ENCODE measurements around the gene RAD50.

Gene RAD50

DNA sequence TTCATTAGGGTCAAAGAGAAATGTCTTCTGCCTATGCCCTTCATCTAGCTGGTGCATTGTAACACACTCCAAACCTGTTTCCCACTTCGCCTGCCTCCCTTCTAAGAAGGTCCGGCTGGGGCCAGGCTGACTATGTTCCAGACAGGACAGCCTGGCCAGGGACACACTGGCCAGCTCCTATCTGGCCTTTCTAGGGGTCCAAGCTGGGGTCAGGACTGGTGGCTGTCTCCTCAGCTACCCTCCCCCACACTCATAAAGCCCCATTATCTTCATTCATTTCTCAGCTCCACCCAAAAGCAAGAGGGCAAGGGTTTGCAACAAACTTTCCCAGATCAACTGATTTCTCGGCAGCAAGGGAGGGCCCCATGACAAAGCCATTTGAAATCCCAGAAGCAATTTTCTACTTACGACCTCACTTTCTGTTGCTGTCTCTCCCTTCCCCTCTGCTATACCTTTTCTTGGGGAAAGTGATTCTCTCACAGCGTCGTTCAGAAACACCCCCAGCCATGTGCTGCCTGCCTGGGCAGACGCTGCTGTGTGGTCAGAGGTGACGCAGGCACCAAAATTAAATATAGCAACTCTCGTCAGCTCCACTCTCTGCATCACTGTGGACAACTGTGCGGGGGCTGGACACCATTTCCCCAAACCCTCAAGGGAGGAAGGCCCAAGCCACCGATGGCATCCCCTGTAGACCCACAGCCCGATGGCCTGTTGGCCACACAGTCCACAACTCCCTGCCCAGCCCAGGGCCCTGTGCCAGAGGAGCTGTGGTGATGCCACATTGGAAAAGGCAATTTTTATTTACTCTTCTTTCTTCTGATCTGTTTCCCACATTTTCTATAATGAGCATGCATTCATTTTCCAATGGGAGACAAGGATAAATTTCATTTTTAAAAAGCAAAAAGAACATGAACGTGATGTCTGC lies 107.3 kb downstream of the RAD50 start:
- DNase-seq, result no peak

GRCh38 chr5:132664696-132665209 lies 108.0 kb downstream of the RAD50 start:
- DNase-seq, result no peak

DNA sequence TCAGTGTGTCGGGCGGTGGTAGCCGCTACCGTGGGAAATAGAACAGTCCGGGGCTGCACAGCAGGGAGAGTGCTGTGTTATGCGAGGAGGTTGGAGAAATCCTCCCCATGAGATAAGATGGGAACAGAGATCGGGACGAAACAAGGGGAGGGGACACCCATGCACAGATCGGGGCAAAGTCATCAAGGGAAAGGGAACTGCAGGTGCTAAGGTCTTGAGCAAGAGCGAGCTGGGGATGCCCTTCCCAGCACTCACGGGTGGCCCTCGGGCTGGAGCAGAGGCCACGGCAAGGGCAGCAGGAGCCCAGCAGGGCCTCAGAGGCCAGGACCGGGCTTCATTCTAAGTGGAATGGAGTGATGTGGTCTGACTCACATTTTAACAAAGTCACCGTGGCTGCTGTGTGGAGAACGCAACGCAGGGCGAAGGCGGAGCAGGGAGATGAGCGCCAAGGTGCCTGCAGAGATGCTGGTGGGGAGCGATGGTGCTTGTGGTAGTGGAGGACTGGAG lies 108.8 kb downstream of the RAD50 start:
- DNase-seq, result no peak

- peak; percentile 33 for DNase-seq
These were observed 109.7 kb downstream of the RAD50 start for GRCh38 chr5:132666310-132667123.

DNA sequence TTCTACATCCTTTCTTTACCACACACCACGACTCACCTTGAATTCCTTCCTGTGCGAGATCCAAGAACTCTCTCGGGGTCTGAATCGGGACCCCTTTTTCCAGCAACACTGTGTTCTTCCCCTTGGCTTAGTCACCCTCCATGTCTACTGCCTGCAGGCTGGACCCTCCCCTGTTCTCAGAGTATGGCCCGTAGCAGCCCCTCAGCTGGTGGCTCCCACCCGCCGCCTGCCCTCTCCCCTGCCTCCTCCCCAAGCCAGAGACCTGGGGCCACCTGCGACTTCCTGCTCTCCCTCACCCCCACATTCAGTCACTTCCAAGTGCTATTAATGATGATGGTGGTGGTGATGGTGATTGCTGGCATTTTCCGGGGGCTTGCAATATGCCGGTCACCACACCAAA lies 110.5 kb downstream of the RAD50 start:
- DNase-seq, result no peak

DNA sequence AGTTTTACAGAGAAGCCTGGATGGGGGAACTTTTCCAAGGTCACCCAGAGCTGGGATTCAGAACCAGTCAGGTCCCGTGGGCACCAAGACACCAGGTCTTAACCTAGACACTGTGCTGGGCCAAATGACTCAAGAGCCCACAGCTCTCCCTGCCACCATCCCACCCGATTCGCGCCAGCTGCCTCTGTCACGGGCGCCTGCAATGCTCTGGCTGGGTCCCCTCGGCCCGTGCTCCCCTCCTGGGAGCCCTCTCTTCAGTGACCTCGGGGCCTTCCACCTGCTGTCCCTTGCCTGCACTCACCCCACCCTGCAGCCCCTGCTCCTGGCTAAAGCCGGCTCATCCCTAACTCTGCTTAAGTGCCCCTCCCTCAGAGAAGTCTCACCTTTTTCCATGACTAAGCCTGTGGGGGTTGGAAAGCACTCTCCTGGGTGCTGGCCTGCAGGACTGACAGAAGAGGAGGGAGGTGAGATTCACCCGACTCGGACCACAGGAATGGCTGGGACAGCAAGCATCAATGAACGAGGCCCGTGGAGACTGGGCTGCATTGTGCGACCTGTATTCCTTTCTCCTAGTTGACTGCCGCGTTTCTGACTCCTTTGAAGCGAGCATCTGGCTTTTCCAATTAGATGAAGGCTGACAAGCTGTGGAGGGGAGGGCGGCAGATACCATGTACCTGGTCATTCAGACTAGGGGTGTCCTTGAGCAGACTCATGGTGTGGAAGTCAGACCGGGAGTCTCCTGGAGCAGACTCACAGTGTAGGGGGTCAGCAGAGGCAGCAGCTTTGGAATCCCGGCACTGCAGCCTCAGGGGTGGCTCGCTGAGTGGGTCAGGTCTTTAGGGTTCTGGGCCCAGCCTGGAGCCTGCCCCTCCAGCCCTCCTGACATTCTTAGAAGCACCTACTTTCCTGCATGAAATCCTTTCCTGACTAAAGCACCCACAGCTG lies 111.3 kb downstream of the RAD50 start:
- DNase-seq, result no peak

- no peak for DNase-seq
These were observed 112.1 kb downstream of the RAD50 start for GRCh38 chr5:132668706-132669454.

DNA sequence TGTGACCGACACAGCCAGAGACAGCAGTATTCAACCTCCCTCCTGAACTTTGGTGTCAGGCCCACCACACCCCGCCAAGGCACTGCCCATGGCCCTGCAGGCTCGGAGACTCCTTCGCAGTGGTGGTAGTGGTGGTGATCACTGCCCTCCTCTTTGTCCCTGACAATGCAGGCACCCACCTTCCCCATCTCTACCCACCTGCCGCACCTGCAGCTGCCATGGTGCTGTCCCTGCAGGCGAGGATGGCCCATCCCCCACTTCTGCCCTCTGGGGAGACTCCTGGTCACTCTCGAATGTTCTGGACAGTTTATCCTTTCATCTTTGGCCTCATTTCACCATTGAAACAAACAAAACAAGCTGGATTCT lies 112.7 kb downstream of the RAD50 start:
- DNase-seq, result no peak

DNA sequence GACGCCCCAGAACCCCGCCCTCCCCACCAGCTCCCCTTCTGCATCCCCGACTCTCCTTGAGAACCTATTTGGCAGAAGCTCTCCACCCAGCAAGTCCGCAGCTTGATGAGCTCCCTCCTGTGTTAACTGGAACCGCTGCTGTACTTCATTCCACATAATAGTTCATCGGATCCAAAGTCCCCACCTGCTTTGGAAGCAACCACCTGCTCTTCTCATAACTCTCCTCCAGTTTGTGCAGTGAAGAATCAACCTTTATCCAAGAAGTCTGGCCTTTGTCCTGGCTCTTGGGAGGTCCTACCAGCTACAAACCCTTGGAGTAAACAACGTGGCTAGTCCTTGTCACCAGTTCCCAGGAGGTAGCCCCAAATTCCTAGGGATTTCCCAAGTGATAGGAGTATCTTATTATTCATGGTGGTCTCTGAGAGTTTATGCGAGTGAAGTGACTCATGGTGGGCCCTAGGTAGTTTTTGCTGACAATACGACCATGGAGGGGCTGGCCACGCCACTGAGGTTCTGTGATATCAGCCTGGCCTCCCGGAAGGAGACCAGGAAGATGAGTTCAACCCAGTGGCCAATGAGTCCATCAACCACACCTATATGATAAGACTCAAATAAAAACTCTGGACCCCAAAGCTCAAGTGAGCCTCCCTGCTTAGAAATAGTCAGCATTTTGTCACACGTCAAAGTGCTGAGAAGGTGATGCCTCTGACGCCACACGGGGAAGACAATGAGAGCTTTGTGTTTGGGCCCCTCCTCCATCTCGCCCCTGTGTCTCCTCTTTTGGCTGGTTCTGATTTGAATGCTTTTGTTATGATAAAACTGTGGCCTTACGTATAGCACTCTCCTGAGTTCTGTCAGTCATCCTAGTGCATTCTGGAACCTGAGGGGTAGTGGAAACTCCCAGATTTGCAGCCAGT lies 113.4 kb downstream of the RAD50 start:
- DNase-seq, result no peak

GRCh38 chr5:132671000-132671399 lies 114.2 kb downstream of the RAD50 start:
- no peak for DNase-seq

DNA sequence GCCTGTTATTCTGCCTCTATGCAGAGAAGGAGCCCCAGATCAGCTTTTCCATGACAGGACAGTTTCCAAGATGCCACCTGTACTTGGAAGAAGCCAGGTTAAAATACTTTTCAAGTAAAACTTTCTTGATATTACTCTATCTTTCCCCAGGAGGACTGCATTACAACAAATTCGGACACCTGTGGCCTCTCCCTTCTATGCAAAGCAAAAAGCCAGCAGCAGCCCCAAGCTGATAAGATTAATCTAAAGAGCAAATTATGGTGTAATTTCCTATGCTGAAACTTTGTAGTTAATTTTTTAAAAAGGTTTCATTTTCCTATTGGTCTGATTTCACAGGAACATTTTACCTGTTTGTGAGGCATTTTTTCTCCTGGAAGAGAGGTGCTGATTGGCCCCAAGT lies 116.7 kb downstream of the RAD50 start:
- no peak for DNase-seq

DNA sequence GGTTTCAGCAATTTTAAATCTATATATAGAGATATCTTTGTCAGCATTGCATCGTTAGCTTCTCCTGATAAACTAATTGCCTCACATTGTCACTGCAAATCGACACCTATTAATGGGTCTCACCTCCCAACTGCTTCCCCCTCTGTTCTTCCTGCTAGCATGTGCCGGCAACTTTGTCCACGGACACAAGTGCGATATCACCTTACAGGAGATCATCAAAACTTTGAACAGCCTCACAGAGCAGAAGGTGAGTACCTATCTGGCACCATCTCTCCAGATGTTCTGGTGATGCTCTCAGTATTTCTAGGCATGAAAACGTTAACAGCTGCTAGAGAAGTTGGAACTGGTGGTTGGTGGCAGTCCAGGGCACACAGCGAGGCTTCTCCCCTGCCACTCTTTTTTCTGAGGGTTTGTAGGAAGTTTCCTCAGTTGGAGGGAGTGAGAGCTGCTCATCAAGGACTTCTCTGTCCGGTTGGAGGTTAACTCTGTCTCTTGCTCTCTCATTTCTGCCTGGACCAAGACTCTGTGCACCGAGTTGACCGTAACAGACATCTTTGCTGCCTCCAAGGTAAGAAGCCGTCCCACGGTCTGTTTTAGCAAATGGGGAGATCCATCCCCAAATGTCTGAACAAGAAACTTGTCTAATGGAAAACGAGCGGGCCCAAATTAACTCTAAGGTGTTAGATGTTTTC lies 117.3 kb downstream of the RAD50 start, which contains the start of gene IL4:
Gene IL4 (plus strand): TSS at position 51 of the 692 bp plus-strand sequence. CDS start 62 bp downstream, at position 113.
- DNase-seq, result no peak

GRCh38 chr5:132674671-132675506 lies 118.1 kb downstream of the RAD50 start:
- no peak for DNase-seq

GRCh38 chr5:132675936-132676689 lies 119.3 kb downstream of the RAD50 start:
- no peak for DNase-seq

DNA sequence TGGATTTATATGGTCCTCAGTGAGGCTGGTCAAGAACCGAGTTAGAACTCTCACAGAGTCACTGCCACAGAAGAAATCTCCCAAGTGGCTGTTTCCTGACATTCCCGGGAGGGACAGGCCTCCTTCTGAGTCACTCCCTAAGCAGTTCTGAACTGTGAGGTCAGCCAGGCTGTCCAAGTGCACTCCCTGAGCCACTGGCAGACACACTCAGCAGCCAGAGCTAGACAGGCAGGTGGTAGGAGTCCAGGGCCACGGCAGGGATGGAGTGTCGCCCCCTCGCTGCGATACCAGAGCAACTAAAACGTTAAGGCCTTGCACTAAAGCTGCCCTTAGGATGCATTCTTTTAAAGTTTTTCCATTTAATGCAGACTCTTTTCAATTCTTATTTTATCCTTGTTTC lies 120.4 kb downstream of the RAD50 start:
- no peak for DNase-seq

- DNase-seq, result no peak
These were observed 121.1 kb downstream of the RAD50 start for GRCh38 chr5:132677682-132678400.

DNA sequence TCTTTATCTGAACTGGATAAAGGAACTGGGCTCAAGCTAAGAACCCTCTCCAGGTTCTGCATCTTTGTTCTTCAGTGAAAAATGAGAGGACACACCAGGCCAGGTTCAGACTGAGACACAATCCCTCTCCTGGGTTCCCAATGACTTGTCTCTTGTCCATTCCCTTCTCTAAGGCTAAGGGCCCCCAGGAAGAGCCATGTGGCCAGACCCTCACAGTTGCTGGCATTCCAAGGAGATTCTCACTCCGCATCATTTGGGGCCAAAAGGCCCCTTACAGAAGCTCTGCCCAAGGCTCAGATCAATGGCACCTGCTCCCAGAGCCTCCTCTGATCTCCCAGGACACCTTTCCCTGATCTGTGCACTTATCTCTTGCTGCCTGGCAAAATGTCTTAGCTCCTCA lies 122.0 kb downstream of the RAD50 start:
- DNase-seq, result no peak

All from CD4-positive, alpha-beta T cell treated with Interleukin-15 for 1 hour (primary cell).